Osteocyte (in vitro differentiated cells): Measurements from ENCODE around the gene SPAG16. TPM values are rescaled to one million over a fixed set of nuclear protein-coding genes. Genes with fewer than 3 reads are reported as not detected.

Source experiments
- DNase-seq: peaks from one replicate; pipeline ENCODE4 v3.0.0; 2021; ENCODE audit warnings: mixed read lengths; ENCODE audit not compliant: unreplicated experiment; ENCODE audit errors: extremely low spot score
- H3K27ac Mint-ChIP-seq: one replicate; pipeline ENCODE4 v1.8.0; 2021; ENCODE audit warnings: mild to moderate bottlenecking, mixed read lengths; ENCODE audit not compliant: unreplicated experiment
- H3K27me3 Mint-ChIP-seq: one replicate; pipeline ENCODE4 v1.8.0; 2021; ENCODE audit warnings: mixed read lengths; ENCODE audit not compliant: unreplicated experiment
- H3K36me3 Mint-ChIP-seq: one replicate; pipeline ENCODE4 v1.8.0; 2021; ENCODE audit warnings: mixed read lengths; ENCODE audit not compliant: unreplicated experiment
- H3K4me1 Mint-ChIP-seq: one replicate; pipeline ENCODE4 v1.8.0; 2021; ENCODE audit warnings: mixed read lengths; ENCODE audit not compliant: unreplicated experiment
- H3K4me3 Mint-ChIP-seq: one replicate; pipeline ENCODE4 v1.8.0; 2021; ENCODE audit warnings: mild to moderate bottlenecking, moderate library complexity, mixed read lengths; ENCODE audit not compliant: unreplicated experiment
- H3K9me3 Mint-ChIP-seq: one replicate; pipeline ENCODE4 v1.8.0; 2021; ENCODE audit warnings: mixed read lengths; ENCODE audit not compliant: unreplicated experiment
- CTCF ChIP-seq: fragments of 200-600 bp; sonication (generic); IDR thresholded peaks from 2 replicates; pipeline ENCODE4 v1.5.0; 2021; ENCODE audit warnings: antibody characterized with exemption, mild to moderate bottlenecking, moderate library complexity
- total RNA-seq: library from RNA; stranded (reverse); gene quantifications from 2 replicates; pipeline ENCODE4 v1.2.1, GENCODE V29; 2021

SPAG16 gene
- total RNA-seq, 1 donor from 2014 or later: 20.7 TPM

DNA sequence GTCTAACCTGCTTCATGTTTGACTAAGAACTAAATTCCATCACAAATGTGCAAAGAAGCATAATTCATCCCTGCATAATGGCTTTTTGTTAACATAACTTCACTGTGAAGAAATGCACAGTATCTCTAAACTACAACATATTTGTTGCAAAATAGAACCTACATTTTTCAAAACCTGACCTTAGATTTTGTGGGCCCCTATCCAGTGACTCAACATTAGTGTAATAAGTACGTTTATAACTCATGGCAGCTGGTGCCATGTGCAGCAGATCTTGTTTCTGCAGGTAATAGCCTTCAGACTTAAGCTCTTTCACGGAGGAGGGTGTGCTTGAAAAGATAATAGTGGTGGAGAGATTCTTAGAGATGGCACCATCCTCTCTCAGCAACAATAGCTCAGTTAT, 1098.0 kb downstream of the SPAG16 start:
- H3K36me3 Mint-ChIP-seq: no peaks in the 10 kb centered on the region
- DNase-seq: no peak
- no peak for TF ChIP-seq CTCF

DNA sequence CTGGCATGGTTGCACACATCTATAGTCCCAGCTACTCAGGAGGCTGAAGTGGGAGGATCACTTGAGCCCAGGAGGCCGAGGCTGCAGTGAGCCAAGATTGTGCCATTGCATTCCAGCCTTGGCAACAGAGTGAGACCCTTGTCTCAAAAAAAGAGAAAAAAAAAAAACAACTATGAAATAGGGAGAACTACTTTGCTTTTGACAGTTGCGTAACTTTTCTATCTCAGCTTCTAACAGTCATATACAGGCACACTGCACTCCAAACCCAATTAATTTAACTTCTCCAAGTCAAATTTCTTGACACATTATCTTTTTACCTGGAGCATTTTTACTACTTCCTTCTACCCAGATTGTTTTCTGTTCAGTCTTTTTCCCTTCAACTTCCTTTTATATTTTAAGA, 1102.5 kb downstream of the SPAG16 start:
- H3K4me1 Mint-ChIP-seq: peaks cover 4% of the 10 kb centered on the region
- no peak for TF ChIP-seq CTCF
- H3K4me3 Mint-ChIP-seq: no peak overlapping the region
- H3K27me3 Mint-ChIP-seq: no peaks in the 10 kb centered on the region
- no peak for DNase-seq
- no peak overlapping the region for H3K27ac Mint-ChIP-seq
- no peaks in the 10 kb centered on the region for H3K9me3 Mint-ChIP-seq
- no peaks in the 10 kb centered on the region for H3K36me3 Mint-ChIP-seq

More for the DNA sequence above, 1098.0 kb downstream of the SPAG16 start:
- Mint-ChIP-seq H3K9me3 (no peaks in the 10 kb centered on the region), H3K4me1 (peaks cover 28% of the 10 kb centered on the region), H3K27ac (no peak overlapping the region), H3K4me3 (no peak overlapping the region), H3K27me3 (no peaks in the 10 kb centered on the region)

GRCh38 chr2:214389334-214389733, 1105.1 kb downstream of the SPAG16 start:
- no peaks in the 10 kb centered on the region for H3K27me3 Mint-ChIP-seq
- peaks cover 4% of the 10 kb centered on the region for H3K4me1 Mint-ChIP-seq
- H3K4me3 Mint-ChIP-seq: no peak overlapping the region
- H3K36me3 Mint-ChIP-seq: no peaks in the 10 kb centered on the region
- DNase-seq: no peak
- no peaks in the 10 kb centered on the region for H3K9me3 Mint-ChIP-seq
- TF ChIP-seq CTCF: no peak
- no peak overlapping the region for H3K27ac Mint-ChIP-seq

GRCh38 chr2:214393796-214394195, 1109.5 kb downstream of the SPAG16 start:
- Mint-ChIP-seq H3K27me3 (no peaks in the 10 kb centered on the region), H3K27ac (no peak overlapping the region), H3K4me3 (no peak overlapping the region), H3K9me3 (peaks cover 3% of the 10 kb centered on the region), H3K36me3 (no peaks in the 10 kb centered on the region), H3K4me1 (no peaks in the 10 kb centered on the region)
- TF ChIP-seq CTCF: no peak
- DNase-seq: no peak

DNA sequence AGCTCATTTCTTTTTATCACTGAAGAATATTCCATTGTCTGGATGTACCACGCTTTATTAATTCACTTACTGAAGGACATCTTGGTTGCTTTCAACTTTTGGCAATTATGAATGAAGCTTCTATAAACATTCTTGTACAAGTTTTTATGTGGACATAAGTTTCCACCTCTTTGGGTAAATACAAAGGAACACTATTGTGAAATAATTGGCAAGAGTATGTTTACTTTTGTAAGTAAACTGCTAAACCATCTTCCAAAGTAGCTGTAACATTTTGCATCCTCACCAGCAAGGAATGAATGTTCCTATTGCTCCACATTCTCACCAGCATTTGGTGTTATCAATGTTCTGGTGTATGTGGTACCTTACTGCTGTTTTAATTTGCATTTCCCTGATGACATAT, 1110.8 kb downstream of the SPAG16 start:
- Mint-ChIP-seq H3K27me3 (no peaks in the 10 kb centered on the region), H3K4me1 (no peaks in the 10 kb centered on the region), H3K36me3 (no peaks in the 10 kb centered on the region), H3K9me3 (peaks cover 3% of the 10 kb centered on the region), H3K4me3 (no peak overlapping the region), H3K27ac (no peak overlapping the region)
- DNase-seq: no peak
- TF ChIP-seq CTCF: no peak
